ENCODE results near the gene HOXA7.

The HOXA7 gene

DNA sequence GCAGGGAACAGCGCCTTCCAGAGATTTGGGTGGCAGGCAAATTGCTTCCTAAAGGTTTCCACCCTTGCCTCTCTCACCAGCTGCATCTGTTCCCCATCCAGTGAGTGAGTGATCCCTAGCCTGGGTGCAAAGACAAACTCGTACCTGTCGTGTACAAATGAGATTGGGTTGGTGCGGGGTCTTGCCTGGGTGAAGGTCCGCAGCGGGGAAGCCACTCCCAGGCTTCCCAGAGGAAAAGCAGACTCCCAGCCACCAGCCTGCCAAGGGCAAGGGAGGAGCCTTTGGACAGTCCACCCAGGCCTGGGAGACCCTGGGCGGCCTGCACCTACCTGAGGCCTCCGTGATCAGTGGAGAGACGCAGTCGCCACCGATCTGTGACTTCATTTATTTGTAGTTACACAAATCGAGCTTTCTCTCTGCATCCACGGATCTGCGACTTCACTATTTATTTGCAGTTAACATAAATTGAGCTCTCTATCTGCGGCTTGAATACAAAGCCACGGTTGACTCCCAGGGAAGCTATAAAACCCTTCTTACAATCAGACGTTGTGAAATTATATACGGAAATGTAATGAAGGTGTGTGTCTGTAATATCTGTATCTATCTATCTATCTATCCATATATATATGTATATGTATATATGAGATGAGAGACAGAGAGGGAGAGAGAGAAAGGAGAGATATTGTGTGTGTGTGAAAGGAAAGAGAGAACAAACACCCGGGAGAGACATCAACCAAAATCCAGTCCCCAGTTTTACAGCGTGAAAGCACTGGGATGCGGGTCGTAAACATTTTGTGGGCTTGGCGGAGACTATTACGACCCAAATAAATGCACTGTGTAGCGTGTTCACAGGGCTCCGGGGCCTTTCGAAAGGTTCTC is 3.0 kb upstream of the HOXA7 start:
- DNase-seq (ENCODE audit: low read depth) = no peak

DNA sequence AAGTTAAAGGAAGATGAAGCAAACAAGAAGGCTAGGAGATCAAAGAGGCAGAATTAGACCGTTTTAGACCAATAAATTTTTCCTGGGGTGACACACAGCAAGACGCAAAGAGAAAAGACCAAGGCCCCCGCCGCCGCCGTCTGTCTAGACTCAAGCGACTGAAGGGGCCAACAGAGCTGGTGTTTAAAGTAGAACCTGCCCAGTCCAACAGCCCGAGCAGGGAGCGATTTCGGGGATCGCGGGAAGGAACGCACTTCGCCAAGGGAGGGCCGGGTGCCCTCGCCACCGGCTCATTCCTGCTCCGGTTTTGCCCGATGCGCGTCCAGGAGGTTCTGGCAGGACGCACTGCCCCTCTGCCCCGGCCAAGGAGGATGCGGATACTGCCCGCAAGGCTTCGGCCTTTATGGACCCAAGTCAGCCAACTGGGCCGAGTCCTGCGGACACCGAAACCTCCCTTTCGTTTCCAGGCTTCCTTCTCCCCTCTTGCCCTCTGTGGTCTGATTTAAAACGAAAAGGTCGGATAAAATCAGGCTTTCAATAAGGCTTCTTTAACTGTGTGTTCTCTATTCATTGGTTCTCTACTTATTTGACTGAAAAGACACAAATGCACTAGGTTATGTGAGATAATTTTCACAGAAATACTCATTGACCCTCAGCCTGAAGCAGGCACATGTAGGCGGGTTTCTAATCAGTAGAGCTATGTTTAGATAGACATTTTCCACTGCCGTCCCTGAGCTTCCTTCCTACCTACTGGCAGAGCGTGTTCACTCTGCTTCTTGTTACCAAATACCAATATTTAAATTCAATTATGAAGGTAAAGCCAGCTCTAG is 2.2 kb upstream of the HOXA7 start:
- DNase-seq (ENCODE audit: low read depth) = no peak

DNA sequence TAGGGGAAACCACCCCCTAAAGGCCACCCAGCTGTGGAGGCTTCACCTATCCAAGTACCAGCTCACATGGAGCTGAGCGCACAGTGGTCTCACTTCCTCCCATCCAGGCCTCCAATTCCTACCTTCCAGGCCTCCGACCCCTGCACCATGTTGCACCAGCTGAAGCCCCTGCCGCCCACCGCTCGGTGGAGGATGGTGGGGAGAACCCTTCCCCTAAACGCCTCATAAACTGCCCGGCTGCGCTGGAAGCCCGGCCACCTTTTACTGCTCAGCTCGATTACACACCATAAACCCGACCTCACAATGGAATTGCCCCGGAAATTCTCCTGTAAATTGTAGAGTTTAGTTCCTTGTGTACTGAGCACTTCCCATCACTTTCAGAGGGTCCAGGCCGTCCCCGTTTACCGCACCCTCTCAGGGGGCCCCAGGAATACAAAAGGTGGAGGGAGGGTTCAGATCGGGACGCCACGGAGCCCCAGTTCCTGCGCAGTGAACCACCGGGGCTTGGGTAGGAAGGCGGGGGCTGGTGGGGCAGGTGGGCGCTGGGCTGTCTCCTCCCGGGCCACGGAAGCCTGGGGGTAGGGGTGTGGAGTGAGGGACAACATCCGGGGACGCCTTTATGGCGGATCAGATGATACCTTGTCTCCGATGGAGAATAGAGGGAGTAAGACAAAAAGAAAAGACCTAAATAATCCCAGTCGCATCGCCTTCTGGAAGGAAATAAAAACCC is 1.4 kb upstream of the HOXA7 start:
- no peak for DNase-seq (ENCODE audit: low read depth)

DNA sequence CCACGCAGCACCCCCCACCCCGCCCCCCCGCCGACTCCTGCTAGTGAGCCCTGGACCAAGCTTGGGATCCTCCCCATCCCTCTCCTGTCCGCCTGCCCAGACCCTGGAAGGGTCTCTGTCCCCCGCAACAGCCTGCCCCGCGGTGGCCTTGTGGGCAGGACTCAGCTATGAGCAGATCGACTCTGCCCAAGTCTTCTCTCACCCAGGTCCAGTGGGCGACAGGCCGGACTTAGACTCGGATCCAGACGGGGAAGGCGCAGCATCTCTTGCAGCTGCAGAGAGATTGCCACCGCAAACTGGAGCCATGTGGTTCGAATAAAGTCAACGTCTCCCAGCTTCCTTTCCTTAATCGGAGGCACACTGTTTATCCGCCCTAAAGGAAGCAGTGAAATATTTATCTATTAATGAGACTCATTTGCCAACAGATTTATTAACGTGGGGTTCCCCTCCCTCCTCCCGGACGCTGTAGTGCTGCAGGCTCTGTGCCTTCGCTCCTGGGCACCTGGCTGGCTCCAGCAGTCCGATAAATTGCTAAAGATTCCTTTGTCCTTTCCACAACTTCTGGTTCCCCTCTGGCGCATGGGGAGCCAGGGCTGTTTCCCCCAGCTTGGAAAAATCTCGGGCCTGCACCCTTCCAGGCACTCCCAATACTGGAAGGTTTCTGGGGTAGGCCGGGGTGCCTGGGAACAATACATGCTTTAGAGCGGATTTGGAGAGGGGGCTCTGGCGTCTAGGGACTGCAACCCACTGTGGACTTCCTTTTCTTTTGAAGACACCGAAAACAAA is 634 bp upstream of the HOXA7 start:
- no peak for DNase-seq (ENCODE audit: low read depth)

DNA sequence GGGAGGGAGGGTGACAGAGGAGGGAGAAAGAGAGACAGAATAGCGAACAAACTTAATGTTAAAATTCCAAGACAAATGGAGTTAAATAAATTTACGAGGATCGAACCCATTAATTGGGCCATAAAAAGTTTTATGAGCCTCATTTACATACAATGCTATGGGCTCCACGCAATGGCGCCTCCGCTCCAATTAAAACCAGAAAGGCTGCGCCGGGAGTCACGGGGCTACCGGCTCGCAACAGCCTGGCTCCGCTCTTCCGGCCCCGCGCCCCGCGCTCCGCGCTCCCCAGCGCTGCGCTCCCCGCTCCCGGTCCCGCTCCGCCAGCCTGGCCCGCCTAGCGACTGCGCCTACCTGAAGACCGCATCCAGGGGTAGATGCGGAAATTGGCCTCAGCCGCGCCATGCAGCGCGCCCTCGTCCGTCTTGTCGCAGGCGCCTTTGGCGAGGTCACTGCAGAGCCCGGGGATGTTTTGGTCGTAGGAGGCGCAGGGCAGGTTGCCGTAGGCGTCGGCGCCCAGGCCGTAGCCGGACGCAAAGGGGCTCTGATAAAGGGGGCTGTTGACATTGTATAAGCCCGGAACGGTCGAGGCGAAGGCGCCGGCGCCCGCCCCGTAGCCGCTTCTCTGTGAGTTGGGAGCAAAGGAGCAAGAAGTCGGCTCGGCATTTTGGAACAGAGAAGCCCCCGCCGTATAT is 513 bp downstream of the HOXA7 start:
- DNase-seq (ENCODE audit: low read depth) = no peak

DNA sequence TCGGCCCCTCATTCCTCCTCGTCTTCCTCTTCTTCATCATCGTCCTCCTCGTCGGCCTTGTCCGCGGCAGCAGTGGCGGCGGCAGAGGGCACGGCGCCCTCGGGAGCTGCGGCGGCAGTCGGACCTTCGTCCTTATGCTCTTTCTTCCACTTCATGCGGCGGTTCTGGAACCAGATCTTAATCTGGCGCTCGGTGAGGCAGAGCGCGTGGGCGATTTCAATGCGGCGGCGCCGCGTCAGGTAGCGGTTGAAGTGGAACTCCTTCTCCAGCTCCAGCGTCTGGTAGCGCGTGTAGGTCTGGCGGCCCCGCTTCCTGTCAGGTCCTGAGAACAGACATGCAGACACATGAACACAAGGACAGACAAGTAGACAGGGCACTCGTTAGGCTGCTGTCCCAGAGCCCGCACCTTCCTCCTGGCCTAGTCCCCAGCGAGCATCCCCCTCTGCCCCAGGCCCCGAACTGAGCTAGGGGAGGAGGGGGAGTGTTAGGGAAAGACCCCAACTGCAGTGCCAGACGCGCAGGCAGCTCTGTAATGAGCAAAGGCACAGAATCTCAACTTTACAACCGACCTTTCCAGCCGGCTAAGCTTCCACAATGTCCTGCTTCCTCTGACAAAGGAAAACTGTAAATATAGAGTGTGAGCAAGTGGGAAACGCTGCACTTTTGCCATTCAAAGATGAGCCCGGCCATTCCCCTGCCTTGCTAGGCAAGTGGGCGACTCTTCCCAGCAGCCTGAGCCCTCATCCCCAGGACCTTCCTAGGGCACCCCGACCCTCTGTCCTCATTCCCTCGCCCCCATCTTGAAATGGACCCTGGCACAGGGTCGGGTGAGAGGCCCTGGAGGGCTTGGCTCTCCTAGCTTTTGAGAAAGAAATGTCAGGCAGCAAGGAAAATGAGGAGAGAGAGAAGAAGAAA is 1.3 kb downstream of the HOXA7 start:
- DNase-seq (ENCODE audit: low read depth) = no peak

DNA sequence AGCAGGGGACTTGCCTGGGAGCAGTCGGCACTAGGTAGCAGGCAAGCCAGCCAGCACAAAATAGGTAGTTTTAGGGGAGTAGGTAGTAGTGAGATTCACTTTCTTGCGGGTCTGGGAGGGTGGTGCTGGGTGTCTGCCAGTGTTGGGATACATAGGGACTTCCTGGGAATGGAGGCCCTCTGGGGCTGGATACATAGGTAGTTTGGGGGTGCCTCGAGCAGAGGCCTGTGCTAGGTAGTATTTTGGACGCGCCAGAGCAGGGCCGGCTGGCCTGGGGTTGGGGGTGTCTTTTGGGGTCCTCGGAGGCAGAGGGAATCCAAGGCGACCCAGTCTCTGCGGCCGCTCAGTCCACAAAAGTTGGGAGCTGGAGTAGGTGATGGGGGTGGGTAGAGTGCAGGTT is 2.1 kb downstream of the HOXA7 start:
- DNase-seq (ENCODE audit: low read depth) = no peak

DNA sequence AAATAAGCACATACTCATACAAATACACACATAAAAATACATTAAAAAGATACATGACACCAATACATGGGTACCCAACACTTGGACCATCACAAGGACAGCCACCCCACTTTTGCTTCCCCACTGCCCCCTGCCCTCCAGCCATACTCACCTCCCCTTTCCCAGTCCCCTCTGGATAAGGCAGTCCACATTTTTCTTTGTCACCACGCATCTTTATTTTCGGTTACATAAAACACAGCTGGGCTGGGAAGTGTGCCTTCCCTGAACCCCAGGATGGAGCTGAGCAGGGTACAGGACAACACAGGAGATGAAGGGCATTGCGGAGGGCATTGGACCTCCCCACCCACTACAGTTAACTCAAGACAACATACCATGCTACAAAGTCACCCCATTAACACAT is 2.9 kb downstream of the HOXA7 start:
- no peak for DNase-seq (ENCODE audit: low read depth)

DNA sequence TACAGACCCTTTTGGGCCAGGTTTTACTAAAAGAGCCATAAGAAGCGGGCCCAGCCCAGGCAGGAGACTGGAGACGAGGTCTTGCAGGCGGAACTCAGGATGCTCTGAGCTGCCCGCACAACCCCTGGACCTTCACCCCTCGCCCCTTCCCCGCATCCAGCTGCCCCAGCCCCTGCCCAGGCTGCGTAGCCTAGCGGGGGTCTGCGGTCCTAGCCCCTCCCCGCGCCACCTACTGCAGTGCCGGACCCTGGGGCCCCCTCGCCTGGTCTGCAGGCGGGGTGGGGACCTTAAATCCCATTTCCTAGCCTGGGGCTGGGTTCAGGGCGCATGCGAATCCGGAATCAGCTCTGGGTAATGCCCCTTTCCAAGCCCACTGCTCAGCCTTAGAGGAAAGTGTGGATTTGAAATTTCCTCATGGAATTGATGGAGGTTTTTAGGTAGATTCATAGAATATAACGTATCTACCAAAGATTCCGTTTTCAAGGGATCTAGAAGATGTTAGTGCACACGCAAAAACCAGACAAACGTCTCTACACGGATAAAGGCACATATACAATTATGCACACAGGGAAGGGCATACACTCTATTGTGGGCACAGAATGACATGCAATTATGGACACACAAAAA is 3.5 kb downstream of the HOXA7 start:
- DNase-seq (ENCODE audit: low read depth) = no peak

DNA sequence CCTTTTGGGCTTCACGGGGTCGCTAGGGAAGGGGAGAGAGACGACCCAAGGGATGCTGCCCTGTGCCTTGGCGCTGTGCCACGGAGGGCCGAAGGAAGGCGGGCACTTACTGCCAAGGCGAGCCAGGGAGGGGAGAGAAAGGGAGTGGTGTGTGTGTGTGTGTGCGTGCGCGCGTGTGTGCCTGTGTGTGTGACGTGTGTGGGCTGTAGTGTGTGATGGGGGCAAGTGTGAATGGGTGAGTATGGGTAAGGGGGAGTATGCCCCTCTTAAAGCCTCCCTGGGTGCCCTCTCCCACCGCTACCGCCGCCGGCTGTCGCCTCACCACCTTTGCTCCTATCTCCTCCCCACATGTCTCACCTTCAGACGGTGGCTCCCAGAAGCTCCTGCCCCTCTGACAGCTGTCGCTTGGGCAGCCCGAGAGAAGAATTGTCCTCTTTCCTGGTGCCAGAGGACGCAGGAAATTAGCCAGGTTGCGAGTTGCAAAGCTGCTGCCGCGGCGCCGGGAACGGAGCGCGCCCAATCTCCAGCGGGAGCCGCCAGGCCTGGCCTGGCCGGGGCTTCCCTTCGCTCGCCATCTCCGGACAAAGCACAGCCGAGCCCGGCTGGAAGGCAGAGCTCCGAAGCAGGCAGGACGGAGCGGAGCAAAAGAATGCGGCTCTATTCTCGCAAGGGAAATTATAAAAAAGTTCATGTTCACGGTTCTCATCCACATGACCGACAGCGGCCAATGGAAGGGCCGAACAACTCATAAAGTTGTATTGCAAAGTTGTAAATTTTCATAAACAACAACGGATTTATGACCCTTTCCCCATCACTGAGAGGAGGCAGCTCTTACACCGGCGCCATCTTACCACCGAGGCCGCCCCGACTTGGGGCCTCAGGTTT is 4.3 kb downstream of the HOXA7 start, which contains the start of gene HOXA3:
TSS of gene HOXA3 (minus strand) at position 653 of the 885 bp plus-strand sequence. CDS start 41,943 bp downstream, outside the sequence.
- no peak for DNase-seq (ENCODE audit: low read depth)

DNA sequence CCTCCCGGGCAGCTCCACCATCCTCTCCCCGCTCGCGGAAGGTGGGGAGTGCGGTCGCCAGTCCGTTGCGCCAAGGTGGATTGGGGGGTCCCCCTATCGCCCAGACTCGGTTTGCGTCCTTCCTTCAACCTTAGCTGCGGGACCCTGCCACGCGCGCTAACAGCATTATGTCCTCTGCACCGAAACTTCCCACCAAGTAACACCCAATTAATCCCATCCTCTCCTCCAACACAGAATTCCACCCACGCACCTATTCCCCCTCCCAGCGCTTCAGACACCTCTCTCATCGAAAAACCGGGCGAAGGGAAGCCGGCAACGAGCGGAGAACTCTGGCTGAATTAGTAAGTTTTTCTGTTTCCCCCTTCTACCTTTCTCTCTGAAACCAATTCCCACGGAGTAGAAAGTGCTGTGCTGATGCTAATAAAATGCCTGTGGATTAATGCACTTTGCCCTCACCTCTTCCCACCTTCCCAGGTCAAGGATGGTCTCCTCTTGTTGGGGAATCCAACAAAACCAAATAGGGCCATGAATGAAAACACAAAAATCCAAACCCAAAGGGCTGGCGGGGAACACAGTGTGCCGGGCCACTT is 5.0 kb downstream of the HOXA7 start:
- DNase-seq (ENCODE audit: low read depth) = no peak

DNA sequence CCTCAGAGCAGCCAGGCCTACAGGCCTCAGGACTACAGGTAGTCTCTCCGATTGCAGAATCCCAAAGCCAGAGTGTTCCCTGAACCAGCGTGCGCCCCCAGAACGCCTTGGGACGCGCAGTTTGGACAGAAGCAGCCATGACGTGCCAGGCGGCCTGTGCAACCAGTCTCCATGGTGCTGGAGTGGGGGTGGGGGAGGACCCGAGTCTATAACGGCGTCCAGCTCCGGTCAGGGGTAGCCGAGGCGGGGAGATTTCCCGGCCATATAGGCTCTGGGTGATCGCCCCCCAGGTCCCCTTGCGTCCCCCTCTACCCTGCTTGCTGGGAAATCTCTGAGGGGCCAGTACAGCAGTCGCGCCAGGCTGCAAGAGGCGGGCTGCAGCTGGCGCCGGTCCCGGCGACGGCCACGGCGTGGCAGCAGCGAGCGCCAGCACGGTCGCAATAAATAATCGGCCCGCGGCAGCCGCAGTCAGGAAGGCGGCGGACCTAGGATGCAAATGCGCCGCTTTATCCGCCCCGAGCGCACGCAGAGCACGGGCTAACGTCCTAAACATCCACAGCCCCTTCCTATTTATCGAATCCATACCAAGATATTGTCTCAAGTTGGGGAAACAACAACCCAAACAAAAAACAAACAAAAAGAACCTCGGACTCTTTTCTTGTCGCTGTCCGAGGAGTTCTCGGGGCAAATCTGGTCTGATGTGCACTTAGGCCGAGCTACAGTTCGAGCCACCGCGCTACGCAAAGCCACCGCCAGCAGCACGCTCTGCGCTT is 5.7 kb downstream of the HOXA7 start:
- no peak for DNase-seq (ENCODE audit: low read depth)

DNA sequence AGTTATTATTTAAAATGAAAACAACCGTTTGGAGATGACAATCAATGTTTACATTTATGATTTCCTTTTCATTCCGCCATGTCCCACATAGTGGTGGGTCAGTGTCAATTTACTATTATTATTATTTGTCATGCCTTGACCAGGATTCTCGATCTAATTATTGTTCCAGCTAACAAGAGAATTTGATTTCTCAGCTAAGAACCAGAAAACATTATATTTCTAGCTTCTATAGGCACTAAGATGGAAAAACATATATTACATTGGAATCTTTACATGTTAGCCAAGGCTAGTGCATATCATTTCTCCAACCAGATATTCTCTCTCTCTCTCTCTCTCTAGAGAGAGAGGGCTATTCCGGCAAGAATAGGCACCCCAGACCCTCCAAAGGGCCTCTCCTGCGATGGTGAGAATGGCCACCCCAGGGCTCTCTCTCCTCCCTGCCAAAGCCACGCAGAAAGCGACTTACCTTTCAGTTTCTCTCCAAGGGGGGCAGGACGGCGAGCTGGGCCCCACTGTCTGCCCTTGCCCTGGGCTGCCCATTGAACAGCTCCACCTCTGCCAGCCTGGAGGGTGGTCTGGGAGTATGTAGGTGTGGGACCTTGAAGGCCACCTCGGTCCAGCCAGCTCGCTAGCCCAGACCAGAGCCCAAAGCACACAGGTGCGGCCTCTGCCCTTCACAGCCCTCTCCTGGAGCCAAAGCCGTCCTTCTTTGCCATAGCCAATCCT is 6.5 kb downstream of the HOXA7 start:
- no peak for DNase-seq (ENCODE audit: low read depth)

DNA sequence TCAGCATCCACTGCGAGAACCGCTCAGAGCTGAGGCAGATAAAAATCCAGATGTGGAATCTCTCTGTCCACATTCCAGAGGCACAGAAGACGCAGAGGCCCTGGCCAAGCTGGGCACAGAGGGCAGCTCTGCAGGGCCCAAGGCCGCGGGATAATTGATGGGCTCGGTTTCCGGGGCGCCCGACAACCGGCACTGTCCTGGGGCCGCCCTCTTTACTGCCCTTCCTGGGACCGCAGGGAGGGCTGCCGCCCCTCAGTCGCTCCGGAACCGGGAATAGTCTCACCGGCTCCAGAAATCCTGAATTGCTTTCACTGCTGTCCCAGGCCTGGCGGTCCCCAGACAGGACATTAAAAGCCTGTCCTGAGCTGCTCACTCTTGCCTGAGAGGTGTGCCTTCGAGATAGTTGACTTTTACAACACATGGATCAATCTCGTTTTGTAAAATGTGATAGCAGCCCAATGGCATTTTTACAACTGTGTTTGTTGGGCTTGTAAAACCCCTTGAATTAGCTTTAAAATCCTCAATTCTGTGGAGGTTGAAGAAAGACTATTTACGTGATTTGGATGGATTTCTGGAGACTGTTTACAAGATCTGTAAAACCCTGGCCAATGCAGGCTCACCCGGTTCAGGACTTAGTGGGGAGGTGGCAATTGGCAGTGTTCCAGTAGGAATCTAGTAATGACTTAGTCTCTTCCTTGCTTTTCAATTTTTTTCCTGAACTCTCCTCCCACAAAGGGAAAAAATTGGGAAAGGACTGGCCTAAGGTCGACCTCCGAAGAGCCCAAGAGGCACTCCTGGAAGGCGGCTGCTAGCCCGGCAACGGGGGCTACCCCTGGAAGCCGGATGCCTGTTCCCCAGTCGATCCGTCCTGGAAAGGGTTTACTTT is 7.5 kb downstream of the HOXA7 start:
- DNase-seq (ENCODE audit: low read depth) = no peak

DNA sequence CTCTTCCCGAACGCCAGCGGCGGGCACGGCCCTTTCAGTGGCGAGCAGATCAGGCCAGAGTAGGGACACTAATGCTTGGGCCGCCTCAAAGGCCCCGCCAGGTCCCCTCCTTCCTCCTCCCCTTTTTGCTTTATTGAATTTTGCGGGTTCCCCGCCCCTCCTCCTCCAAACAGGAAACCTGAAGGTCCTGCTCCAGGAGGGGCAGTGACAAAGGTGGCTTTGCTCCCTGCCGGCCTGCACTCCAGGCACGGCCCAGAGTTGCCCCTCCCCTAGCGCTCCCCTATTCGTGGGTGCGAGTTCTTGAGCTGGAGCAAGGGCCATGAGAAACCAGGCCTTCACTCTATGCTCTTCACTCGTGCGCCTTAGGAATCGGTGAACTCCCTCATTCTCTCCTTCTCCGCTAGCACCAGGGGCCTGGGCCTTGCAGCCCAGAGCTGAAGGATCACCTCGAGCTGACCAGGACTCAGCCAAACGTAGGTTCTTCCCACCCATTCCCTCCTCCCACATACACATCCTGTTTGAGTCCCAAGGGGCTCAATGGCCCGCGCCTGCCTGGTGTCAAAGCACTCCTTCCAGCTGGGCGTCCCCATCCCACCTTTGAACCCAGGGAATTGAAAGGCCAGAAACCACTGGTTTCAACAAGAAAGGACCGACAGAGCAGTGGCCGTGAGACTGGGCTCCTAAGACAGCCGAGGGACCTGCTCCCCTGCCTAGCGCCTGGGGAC is 8.3 kb downstream of the HOXA7 start:
- no peak for DNase-seq (ENCODE audit: low read depth)
